Endothelial cell of umbilical vein (primary cell): ENCODE data around the gene NPB.

ENCODE experiments used
- EZH2 ChIP-seq: IDR thresholded peaks from 2 replicates; pipeline ENCODE4 v1.6.1; 2012; ENCODE audit warnings: borderline replicate concordance, low read depth, mild to moderate bottlenecking, moderate library complexity, low read length, inconsistent platforms; ENCODE audit not compliant: severe bottlenecking
- FOS ChIP-seq: IDR thresholded peaks from 2 replicates; pipeline ENCODE4 v1.6.1; 2011; ENCODE audit warnings: mild to moderate bottlenecking, low read length, moderate library complexity, borderline replicate concordance; ENCODE audit not compliant: insufficient read depth
- GATA2 ChIP-seq: IDR thresholded peaks from 2 replicates; pipeline ENCODE4 v1.7.0; 2011; ENCODE audit warnings: low read depth, mild to moderate bottlenecking, moderate library complexity, mixed read lengths, low read length; ENCODE audit not compliant: insufficient read length, insufficient read depth
- JUN ChIP-seq: IDR thresholded peaks from 2 replicates; pipeline ENCODE4 v1.6.1; 2011; ENCODE audit warnings: borderline replicate concordance, low read depth; ENCODE audit not compliant: insufficient read length, insufficient read depth
- MAX ChIP-seq: IDR thresholded peaks from 2 replicates; pipeline ENCODE4 v1.6.1; 2011; ENCODE audit not compliant: insufficient read depth, insufficient read length
- MYC ChIP-seq: IDR thresholded peaks from one replicate; pipeline ENCODE4 v1.6.1; 2011; ENCODE audit warnings: mild to moderate bottlenecking, low read depth, low read length
- POLR2A ChIP-seq: IDR thresholded peaks from 2 replicates; pipeline ENCODE4 v1.6.1; 2012; ENCODE audit warnings: low read depth, mild to moderate bottlenecking, control low read depth, low read length
- POLR2AphosphoS5 ChIP-seq: IDR thresholded peaks from 2 replicates; pipeline ENCODE4 v1.6.1; 2012; ENCODE audit warnings: low read depth, mild to moderate bottlenecking, control low read depth, low read length, moderate library complexity; ENCODE audit not compliant: insufficient read depth
- TF ChIP-seq, protein P1 (sequence below), 2 donors: IDR thresholded peaks; 1 replicate in 1 of 2; 2 replicates in 1 of 2; pipeline ENCODE4 v1.5.1; 2011; ENCODE audit warnings: low read length in 2 of 2, mild to moderate bottlenecking in 2 of 2, moderate library complexity in 2 of 2, control low read depth in 1 of 2, inconsistent platforms in 1 of 2, low read depth in 1 of 2; ENCODE audit not compliant: insufficient read depth in 1 of 2; ENCODE audit errors: extremely low read depth in 1 of 2

DNA sequence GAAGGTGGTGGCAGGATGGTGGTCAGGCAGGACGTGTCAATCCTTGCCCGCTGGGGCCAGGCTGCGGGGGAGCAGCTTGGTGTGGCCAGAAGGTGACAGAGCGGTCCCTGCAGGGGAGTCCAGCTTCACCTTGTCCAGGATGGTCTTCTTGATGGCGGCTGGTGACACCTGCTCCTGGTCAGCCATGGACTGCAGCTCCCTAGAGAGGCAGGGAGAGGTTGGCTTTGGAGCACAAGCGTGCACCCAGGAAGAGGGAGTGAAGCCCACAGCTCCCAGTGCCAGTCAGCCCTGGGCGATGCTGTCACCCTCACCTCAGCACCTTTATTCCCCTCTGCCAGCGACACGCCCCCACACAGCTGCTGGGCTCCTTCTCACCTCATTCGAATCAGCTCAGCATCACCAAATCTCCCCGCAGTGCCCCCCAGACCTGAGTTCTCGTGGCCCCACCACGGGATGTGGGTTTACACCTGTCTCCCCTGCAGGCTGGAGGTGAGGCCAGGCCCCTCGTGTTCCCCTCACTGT is 31.2 kb downstream of the NPB start:
- TF ChIP-seq, protein P1, sequence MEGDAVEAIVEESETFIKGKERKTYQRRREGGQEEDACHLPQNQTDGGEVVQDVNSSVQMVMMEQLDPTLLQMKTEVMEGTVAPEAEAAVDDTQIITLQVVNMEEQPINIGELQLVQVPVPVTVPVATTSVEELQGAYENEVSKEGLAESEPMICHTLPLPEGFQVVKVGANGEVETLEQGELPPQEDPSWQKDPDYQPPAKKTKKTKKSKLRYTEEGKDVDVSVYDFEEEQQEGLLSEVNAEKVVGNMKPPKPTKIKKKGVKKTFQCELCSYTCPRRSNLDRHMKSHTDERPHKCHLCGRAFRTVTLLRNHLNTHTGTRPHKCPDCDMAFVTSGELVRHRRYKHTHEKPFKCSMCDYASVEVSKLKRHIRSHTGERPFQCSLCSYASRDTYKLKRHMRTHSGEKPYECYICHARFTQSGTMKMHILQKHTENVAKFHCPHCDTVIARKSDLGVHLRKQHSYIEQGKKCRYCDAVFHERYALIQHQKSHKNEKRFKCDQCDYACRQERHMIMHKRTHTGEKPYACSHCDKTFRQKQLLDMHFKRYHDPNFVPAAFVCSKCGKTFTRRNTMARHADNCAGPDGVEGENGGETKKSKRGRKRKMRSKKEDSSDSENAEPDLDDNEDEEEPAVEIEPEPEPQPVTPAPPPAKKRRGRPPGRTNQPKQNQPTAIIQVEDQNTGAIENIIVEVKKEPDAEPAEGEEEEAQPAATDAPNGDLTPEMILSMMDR (IDR thresholded peaks at IDR 0.05; ENCODE audit: extremely low read depth in 1 of 2, insufficient read depth in 1 of 2, low read depth in 1 of 2, low read length in 2 of 2), result no peak
- no peak for TF ChIP-seq EZH2
- peak; percentile 28 for TF ChIP-seq POLR2AphosphoS5
- TF ChIP-seq FOS, result no peak
- peak; percentile 38 for TF ChIP-seq POLR2A
- TF ChIP-seq MYC, result no peak
- no peak for TF ChIP-seq MAX
- TF ChIP-seq JUN, result no peak
- TF ChIP-seq GATA2, result no peak
